ENCODE data around the gene RANBP1. TPM values are rescaled to one million over a fixed set of nuclear protein-coding genes. Genes with fewer than 3 reads are reported as not detected.

RANBP1 gene
- total and polyA plus RNA-seq, 2 of the 8 experiments (the other 6 are each of a cell fraction or from before 2014, with no cell fraction given) = 343 to 484 TPM

GRCh38 chr22:20084547-20085413 lies 31.1 kb upstream of the RANBP1 start (continued):
- no peak for TF ChIP-seq BRCA1 (IDR thresholded peaks at IDR 0.05; ENCODE audit: low read depth, low read length)
- TF ChIP-seq CBX5 (IDR thresholded peaks at IDR 0.05; ENCODE audit: low read depth, low read length) = no peak
- TF ChIP-seq CTBP2 (IDR thresholded peaks at IDR 0.05; ENCODE audit: borderline replicate concordance, insufficient read depth, insufficient read length, low read length) = no peak
- TF ChIP-seq CHD2 (IDR thresholded peaks at IDR 0.05; ENCODE audit: low read length) = 0 out of 2 replicates have a peak, but pooled peaks have one; percentile 38
- no peak for TF ChIP-seq GABPA (IDR thresholded peaks at IDR 0.05; ENCODE audit: borderline replicate concordance, insufficient read depth, low read length)
- no peak for TF ChIP-seq SP1 (IDR thresholded peaks at IDR 0.05; ENCODE audit: low read depth, low read length)
- no peak for TF ChIP-seq SUZ12 (IDR thresholded peaks at IDR 0.05; ENCODE audit: low read length)
- TF ChIP-seq SAP30 (IDR thresholded peaks at IDR 0.05; ENCODE audit: insufficient read depth, insufficient replicate concordance, low read length) = no peak
- no peak for TF ChIP-seq KDM1A (IDR thresholded peaks at IDR 0.05; ENCODE audit: borderline replicate concordance, low read length)
- TF ChIP-seq CEBPB (IDR thresholded peaks at IDR 0.05; ENCODE audit: low read depth, low read length) = no peak
- TF ChIP-seq KDM4A (IDR thresholded peaks at IDR 0.05; ENCODE audit: low read depth, low read length, severe bottlenecking) = no peak
- peak; percentile 43; the same call in 1 of the 2 replicates for TF ChIP-seq JUND (IDR thresholded peaks at IDR 0.05; ENCODE audit: low read length)
- no peak for TF ChIP-seq KDM5A (IDR thresholded peaks at IDR 0.05; ENCODE audit: low read length)
- TF ChIP-seq E2F6 (IDR thresholded peaks at IDR 0.05) = peak; percentile 61; the same call in 1 of the 2 replicates
- no peak for TF ChIP-seq EZH2 (IDR thresholded peaks at IDR 0.05; ENCODE audit: low read depth, low read length, severe bottlenecking)
- TF ChIP-seq ATF3 (IDR thresholded peaks at IDR 0.05; ENCODE audit: insufficient read depth, low read depth, low read length) = no peak
- TF ChIP-seq ATF2 (IDR thresholded peaks at IDR 0.05; ENCODE audit: low read length) = no peak
- TF ChIP-seq EGR1 (IDR thresholded peaks at IDR 0.05; ENCODE audit: borderline replicate concordance, low read depth, low read length) = no peak
- no peak for TF ChIP-seq POU5F1 (IDR thresholded peaks at IDR 0.05; ENCODE audit: low read depth, low read length)
- no peak for TF ChIP-seq TCF12 (IDR thresholded peaks at IDR 0.05; ENCODE audit: low read depth, low read length)

All from H1 (cell line).